SK-MEL-5 (cell line): Measurements from ENCODE around the gene TUBB2B. TPM values are rescaled to one million over a fixed set of nuclear protein-coding genes. Genes with fewer than 3 reads are reported as not detected.
"Not testable (repeated sequence)": the region's sequence is repeated elsewhere in the genome, so short reads cannot be mapped to it uniquely, and the experiment has no call there.

Source experiments
- DNase-seq: peaks from one replicate; pipeline ENCODE4 v3.0.0-alpha.2; 2016; ENCODE audit warnings: low read depth, low spot score
- in situ Hi-C: cut with HindIII; loops from 2 replicates; pipeline ENCODE4 v1.10.0; 2016; ENCODE audit warnings: low sequenced_read_pairs, high pct_unique_total_duplicates, low pct_unique_long_range_greater_than_20kb
- total RNA-seq: library from RNA; depleted of rRNA; stranded (reverse); fragments of >200 nt; shearing (Covaris generic); gene quantifications from 2 replicates; pipeline ENCODE4 v1.2.3, GENCODE V29; 2014

The TUBB2B gene
- total RNA-seq, 1 experiment from 2014 or later = 28.6 TPM

DNA sequence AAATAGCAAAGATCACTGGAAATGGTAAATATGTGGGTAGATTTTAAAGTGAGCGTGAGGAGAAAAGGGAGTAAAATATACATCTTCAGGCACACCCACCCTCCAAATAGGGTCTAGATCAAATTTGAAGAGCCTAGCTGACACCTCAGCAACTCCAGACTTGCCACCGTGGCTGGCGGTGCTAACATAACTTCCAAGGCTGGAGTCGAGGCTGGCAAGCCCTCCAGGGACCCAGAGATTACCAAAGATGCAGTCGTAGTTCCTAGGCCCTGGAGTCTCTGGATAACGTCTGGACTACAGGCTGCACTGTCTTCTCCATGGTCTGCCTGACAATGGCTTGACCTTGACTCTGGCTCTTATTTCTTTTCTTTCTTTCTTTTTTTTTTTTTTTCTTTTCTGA is 22.5 kb downstream of the TUBB2B start:
- in situ Hi-C loops = no loop called here
- DNase-seq = no peak

GRCh38 chr6:3202999-3203696 is 24.3 kb downstream of the TUBB2B start:
- in situ Hi-C loops = no loop called here
- no peak for DNase-seq

DNA sequence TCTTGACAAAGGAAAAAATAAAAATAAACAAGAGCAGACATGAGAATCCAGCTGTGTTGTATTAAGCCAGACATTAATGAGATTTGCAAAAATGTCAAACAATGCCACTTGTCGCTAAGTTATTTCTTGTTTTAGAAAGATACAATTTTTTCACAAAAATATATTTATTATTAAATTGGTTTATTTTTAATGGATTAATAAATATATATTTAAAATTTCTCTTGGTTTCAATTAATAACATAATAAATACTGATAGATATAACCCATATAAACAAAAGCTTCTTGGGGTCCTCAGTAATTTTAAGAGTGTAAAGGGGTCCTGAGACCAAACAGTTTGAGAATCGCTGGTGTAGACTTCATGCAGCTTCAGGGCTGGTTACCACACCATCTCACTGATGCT is 26.1 kb downstream of the TUBB2B start:
- no peak for DNase-seq
- in situ Hi-C loops = no loop called here

DNA sequence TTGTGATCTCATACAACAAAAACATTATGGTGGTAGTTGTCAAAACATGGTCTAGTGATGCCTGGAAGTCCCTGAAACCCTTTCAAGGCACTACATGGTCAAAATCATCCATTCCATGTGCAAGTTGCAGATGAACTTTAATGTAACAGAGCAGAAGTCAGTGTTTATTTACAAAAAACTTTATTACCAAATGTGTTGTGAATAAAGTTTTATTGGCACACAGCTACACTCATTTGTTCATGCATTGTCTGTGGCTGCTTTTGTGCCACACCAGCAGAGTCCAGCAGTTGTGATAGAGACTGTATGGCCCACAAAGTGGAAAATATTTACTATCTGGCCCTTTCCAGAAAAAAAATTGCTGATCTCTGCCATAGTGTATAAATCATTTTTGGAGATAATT is 26.8 kb downstream of the TUBB2B start:
- in situ Hi-C loops = no loop called here
- DNase-seq = no peak

GRCh38 chr6:3199382-3199781 is 28.1 kb downstream of the TUBB2B start:
- no peak for DNase-seq
- in situ Hi-C loops = no loop called here

GRCh38 chr6:3197734-3198133 is 29.7 kb downstream of the TUBB2B start:
- in situ Hi-C loops, DNase-seq: not testable (repeated sequence)

DNA sequence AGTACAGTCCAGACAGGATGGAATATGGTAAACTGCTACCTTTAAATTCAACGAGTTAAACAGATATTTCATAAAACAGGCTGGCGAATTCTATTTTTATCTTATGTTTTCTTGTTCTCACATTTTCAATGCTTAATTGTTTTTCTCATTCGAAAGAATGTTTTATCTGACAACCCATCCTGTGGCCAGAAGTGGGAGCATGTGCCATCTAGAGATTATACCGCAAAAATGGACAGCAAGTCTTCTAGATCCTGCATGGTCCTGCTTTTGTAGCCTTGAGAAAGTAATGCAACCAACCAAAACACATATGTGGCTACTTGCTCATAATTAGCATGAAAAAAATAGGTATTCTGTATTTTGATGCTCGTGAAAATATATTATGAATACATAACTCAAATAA is 30.7 kb downstream of the TUBB2B start:
- in situ Hi-C loops = no loop called here
- DNase-seq = peak; percentile 43

DNA sequence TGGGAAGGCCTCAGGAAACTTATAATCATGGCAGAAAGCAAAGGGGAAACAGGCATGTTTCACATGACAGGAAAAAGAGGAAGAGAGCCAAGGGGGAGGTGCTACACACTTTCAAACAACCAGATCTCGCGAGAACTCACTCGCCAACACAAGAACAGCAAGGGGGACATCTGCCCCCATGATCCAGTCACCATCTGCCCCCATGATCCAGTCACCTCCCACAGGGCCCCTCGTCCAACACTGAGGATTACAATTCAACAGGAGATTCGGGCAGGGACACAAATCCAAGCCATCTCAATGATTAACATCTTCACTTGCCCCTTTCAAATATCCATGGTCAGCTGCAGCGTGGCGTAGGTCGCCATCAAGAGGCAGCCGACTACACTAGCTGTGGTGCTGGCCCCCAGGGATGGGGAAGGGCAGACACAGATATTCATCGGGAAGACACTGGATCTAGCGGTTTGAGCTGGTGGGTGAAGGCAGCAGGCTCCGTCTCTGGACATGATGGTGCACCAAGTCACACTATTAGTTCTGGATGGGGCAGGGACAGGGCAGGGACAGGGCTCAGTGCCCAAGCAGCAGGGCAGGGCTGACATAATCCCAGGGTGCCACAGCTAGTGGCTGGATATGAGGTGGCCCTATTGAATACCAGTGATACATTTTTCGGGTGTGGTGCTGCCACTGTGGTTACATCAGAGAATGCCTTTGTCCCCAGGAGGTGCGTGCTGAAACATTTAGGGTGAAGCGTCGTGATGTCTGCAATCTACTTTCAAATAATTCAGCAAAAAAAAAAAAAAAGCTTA is 31.6 kb downstream of the TUBB2B start:
- DNase-seq = peak; percentile 98
- in situ Hi-C loops = no loop called here

DNA sequence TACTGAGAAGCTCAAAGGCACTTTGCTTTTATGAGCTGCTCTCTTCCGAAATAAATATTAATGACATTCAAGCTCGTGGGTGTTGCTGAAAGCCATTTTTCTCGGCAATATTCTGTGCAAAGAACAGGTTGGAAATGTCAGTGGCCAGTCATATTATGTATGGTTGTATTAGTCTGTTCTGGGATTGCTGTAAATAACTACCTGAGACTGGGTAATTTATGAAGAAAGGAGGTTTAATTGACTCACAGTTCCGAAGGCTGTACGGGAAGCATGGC is 32.1 kb downstream of the TUBB2B start:
- in situ Hi-C loops = no loop called here

DNA sequence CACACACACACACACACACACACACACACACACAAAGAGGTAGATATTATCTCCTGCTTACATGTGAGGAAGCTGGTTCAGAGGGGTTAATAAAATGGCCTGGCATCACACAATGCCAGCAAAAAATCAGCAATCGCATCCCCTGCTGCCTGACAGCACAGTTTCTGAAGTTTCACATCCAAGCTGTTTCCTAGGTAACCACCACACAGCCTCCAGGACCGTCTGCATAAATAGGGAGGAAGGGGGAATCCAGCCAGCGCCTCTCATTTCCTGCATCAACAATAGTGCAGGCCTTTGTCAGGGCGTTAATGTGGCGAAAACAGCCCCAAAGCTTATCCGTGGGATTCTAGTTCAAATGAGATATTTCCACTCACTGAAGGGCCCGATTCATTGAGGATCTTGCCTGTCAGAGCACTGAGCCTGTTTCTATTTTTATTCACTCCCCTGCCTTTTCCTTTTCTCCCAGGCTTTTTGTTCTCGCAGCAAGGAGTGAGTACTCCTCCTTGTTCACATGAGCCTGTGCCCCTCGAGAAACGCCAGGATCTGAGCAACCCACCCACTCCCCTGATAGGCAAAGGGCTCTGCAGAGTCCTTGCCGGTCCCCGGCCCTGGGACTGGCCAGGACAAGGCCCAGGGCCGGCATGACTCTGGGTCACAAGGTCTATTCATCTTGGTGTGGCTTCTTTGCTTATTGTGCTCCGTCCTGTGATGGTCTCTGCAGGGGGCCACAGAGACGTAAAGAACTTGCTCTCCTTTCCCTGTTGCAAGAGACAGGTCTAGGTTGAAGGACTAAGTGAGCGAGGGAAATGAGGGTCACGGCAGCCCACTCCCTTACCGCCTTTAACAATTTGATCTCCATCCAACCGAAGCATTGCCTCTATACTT is 32.7 kb downstream of the TUBB2B start:
- in situ Hi-C loops = no loop called here
- peak; percentile 92 for DNase-seq

More for the DNA sequence above, 32.1 kb downstream of the TUBB2B start:
- no peak for DNase-seq

- in situ Hi-C loops = no loop called here
- DNase-seq = peak; percentile 35
These were observed 34.2 kb downstream of the TUBB2B start for GRCh38 chr6:3193102-3193849.

- no peak for DNase-seq
- in situ Hi-C loops = no loop called here
These were observed 36.7 kb downstream of the TUBB2B start for GRCh38 chr6:3190779-3191178.

GRCh38 chr6:3190056-3190455 is 37.4 kb downstream of the TUBB2B start:
- DNase-seq = no peak
- in situ Hi-C loops = no loop called here

DNA sequence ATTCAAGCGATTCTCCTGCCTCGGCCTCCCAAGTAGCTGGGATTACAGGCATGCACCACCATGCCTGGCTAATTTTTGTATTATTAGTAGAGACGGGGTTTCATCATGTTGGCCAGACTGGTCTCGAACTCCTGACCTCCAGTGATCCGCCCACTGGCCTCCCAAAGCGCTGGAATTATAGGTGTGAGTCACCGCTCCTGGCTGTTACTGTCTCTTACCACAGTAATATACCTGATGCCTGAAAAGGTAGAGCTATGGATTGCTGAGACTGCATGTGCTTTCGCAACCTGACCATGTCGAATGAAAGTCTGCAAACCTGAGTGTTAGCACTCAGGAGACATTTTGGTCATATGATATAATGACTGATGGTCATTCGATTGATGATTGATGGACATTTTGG is 38.3 kb downstream of the TUBB2B start:
- DNase-seq, in situ Hi-C loops: not testable (repeated sequence)

DNA sequence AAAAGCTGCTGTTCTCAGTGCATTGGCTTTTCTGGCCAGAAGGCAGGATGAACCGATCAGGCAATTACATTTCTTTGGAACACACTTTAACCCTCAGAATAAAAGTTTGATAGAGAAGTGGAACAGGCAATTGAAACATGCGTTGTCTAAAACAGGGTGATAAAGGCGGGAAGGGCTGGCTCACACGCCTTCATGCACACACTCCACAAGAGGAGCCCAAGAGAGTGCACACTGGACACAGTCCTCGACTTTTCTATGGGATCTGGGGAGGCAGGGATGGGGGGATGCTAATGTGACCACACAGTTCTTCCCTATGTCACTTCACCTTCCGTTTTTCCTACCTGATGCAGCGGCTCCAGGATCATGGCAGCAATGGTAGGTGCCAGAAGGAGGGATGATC is 39.2 kb downstream of the TUBB2B start:
- in situ Hi-C loops = no loop called here
- DNase-seq = no peak

DNA sequence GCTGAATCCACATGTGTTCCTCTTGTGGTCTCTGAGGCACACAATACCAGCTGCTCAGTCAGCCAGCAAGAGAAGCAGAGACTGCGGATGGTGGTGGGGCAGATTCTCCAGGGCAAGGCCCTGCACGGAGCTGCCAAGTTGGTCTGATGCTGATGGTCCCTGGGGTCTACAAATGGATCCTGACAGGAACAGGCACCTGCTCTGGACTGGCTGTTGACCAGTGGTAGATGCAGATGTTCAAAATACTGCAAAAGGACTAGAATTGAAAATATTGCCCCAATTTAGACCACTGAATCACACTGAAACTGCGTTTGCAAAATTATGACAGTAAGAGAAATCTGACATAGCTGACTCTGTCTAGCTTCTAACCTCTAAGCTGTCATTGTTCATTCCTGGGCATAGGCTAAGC is 40.5 kb downstream of the TUBB2B start:
- in situ Hi-C loops = no loop called here
- no peak for DNase-seq

DNA sequence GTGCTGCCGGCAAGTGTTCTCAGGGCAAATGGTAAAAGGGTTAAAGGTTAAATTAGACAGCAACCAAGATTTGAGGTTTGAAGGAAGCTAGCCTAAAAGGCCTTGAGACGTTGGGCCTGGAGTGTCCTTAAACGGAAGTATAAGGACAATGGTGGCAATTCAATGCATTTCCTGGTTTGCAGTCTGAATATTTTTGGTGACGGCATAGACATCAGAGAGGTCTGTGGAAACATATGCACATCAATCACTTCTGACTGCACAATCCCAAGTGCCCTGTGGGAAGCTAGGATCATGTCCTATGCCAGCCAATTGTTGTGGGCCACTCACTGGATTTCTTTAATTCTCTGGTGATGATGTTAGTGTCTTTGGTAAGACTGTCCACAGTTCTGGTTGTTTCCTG is 44.4 kb downstream of the TUBB2B start:
- in situ Hi-C loops = no loop called here
- DNase-seq = no peak

DNA sequence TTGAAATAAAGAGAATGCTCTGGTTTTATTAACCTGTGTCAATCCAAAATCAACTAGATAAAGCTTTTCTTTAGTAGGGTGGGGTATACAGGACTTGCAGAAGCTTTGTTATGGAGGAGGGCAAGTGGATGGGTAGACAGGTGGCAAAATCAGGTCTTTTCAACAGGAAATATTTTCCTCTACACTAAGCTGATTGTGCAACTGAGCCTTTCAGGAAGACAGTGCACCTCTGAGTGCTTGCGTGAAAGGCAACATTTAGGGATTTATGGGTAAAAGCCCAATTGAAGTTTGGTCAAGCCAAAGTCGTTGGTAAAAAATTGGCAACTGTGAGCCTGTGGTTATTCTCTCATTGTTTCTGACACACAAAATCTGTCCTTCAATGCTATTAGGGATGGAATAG is 46.3 kb downstream of the TUBB2B start:
- in situ Hi-C loops = no loop called here
- no peak for DNase-seq
